Neural cell (in vitro differentiated cells): ENCODE measurements around the gene TECPR1. TPM values are rescaled to one million over a fixed set of nuclear protein-coding genes. Genes with fewer than 3 reads are reported as not detected.

Experiments
- H2AFZ ChIP-seq: fragments of 200-600, 300-800 bp; sonication (generic), shearing (Covaris generic); 2 replicates; pipeline ENCODE4 v1.6.0; 2014; ENCODE audit warnings: low read depth, mild to moderate bottlenecking, antibody characterized with exemption, low read length, moderate library complexity
- H3F3A ChIP-seq: fragments of 200-600 bp; shearing (Covaris generic); 2 replicates; pipeline ENCODE4 v1.6.1; 2016; ENCODE audit warnings: mild to moderate bottlenecking, moderate library complexity, mixed read lengths, antibody characterized with exemption, low read length; ENCODE audit not compliant: insufficient read depth, poor library complexity, severe bottlenecking
- H3K27ac ChIP-seq: fragments of 200-600, 300-800 bp; sonication (generic), shearing (Covaris generic); 2 replicates; pipeline ENCODE4 v1.5.1; 2014; ENCODE audit warnings: mild to moderate bottlenecking, low read length, moderate library complexity
- H3K27me3 ChIP-seq: fragments of 300-800, 200-600 bp; sonication (generic), shearing (Covaris generic); 2 replicates; pipeline ENCODE4 v1.6.0; 2014; ENCODE audit warnings: mild to moderate bottlenecking, low read depth, low read length, moderate library complexity; ENCODE audit not compliant: insufficient read depth
- H3K36me3 ChIP-seq: fragments of 300-800, 200-600 bp; sonication (generic), shearing (Covaris generic); 2 replicates; pipeline ENCODE4 v1.5.1; 2014; ENCODE audit warnings: mild to moderate bottlenecking, antibody characterized with exemption, low read length, moderate library complexity; ENCODE audit not compliant: insufficient read depth
- H3K4me2 ChIP-seq: fragments of 300-800, 200-600 bp; sonication (generic), shearing (Covaris generic); 2 replicates; pipeline ENCODE4 v1.6.0; 2014; ENCODE audit warnings: mild to moderate bottlenecking, low read length
- H3K4me3 ChIP-seq: fragments of 300-800, 200-600 bp; sonication (generic), shearing (Covaris generic); 2 replicates; pipeline ENCODE4 v1.5.1; 2014; ENCODE audit warnings: mild to moderate bottlenecking, low read length, moderate library complexity
- H3K79me2 ChIP-seq: fragments of 200-600 bp; shearing (Covaris generic); replicated peaks from 2 replicates; pipeline ENCODE4 v1.6.0; 2014; ENCODE audit warnings: mild to moderate bottlenecking, low read length, moderate library complexity; ENCODE audit not compliant: insufficient read depth
- H3K9ac ChIP-seq: fragments of 300-800, 200-600 bp; sonication (generic), shearing (Covaris generic); 2 replicates; pipeline ENCODE4 v1.6.1; 2016; ENCODE audit warnings: mild to moderate bottlenecking, low read length, mixed read lengths
- H3K9me2 ChIP-seq: fragments of 200-600 bp; shearing (Covaris generic); 2 replicates; pipeline ENCODE4 v1.6.1; 2016; ENCODE audit warnings: mild to moderate bottlenecking, low read length, mixed read lengths; ENCODE audit not compliant: insufficient read depth
- H3K9me3 ChIP-seq: fragments of 200-600, 300-800 bp; sonication (generic), shearing (Covaris generic); 2 replicates; pipeline ENCODE4 v1.6.1; 2016; ENCODE audit warnings: mild to moderate bottlenecking, mixed run types, low read length, moderate library complexity, mixed read lengths
- H4K20me1 ChIP-seq: fragments of 200-600 bp; shearing (Covaris generic); 2 replicates; pipeline ENCODE4 v1.6.1; 2016; ENCODE audit warnings: mild to moderate bottlenecking, mixed run types; ENCODE audit not compliant: insufficient read depth
- EP300 ChIP-seq: fragments of 450-650 bp; conservative IDR thresholded peaks from 2 replicates; pipeline ENCODE4 v1.6.1; 2014; ENCODE audit warnings: antibody characterized with exemption, mild to moderate bottlenecking, moderate library complexity; ENCODE audit not compliant: poor library complexity, severe bottlenecking
- EZH2 ChIP-seq: fragments of 200-600, 300-800 bp; shearing (Covaris generic), sonication (generic); IDR thresholded peaks from 2 replicates; pipeline ENCODE4 v1.6.1; 2014; ENCODE audit warnings: antibody characterized with exemption, low read length, borderline replicate concordance, mild to moderate bottlenecking; ENCODE audit not compliant: insufficient read depth, poor library complexity, severe bottlenecking
- MXI1 ChIP-seq: fragments of 450-650 bp; conservative IDR thresholded peaks from 2 replicates; pipeline ENCODE4 v1.6.1; 2014; ENCODE audit warnings: antibody characterized with exemption, mild to moderate bottlenecking; ENCODE audit not compliant: poor library complexity, severe bottlenecking
- POLR2AphosphoS5 ChIP-seq: IDR thresholded peaks from 2 replicates; pipeline ENCODE4 v1.6.1; 2012
- RAD21 ChIP-seq: fragments of 450-650 bp; conservative IDR thresholded peaks from 2 replicates; pipeline ENCODE4 v1.6.1; 2014; ENCODE audit warnings: antibody characterized with exemption, mild to moderate bottlenecking, moderate library complexity
- SMC3 ChIP-seq: fragments of 450-650 bp; conservative IDR thresholded peaks from 2 replicates; pipeline ENCODE4 v1.6.1; 2014; ENCODE audit warnings: antibody characterized with exemption, mild to moderate bottlenecking, moderate library complexity; ENCODE audit not compliant: poor library complexity
- TAF1 ChIP-seq: IDR thresholded peaks from 2 replicates; pipeline ENCODE4 v1.6.1; 2012; ENCODE audit warnings: low read depth
- polyA plus RNA-seq: library from polyadenylated mRNA; depleted of rRNA; stranded (reverse); fragments of >200 nt; gene quantifications from 2 replicates; pipeline ENCODE4 v1.2.3, GENCODE V29; 2014
- TF ChIP-seq, protein P1 (sequence below): fragments of 450-650 bp; IDR thresholded peaks from 2 replicates; pipeline ENCODE4 v1.5.1; 2014; ENCODE audit warnings: antibody characterized with exemption, mild to moderate bottlenecking, moderate library complexity; ENCODE audit not compliant: poor library complexity, severe bottlenecking
- TF ChIP-seq, protein P2 (sequence below): IDR thresholded peaks from 2 replicates; pipeline ENCODE4 v1.6.1; 2012; ENCODE audit warnings: borderline replicate concordance

The TECPR1 gene
- polyA plus RNA-seq, 1 donor from 2014 or later, result 46.6 TPM

DNA sequence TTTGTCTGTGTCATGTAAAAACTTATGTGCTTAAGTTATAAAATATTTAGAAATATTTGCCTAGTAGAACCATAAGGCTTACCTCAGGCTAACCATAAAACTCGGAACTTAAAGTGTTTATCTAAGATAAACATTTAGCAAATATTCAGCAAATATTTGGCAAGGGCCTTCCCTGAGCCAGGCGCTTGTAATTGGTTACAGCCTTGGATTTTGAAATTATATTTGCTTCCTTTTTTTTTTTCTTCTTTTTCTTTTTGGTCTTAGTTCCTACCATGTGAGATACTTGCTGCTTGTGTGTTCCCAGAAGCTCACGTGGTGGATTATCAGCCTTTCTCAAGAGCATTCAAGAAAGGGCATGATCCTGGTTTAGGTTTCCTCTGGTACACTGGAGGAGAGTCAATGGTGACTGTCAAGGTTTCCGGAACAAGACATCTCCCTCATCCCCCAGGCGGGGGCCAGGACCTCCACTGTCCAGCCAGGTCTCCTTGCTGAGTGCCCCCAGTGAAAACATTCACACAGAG is 24.3 kb upstream of the TECPR1 start:
- H4K20me1 ChIP-seq, result no peaks in the 10 kb centered on the region
- H3K9me2 ChIP-seq, result no peaks in the 10 kb centered on the region
- H3K4me2 ChIP-seq, result no peak overlapping the region
- H3K36me3 ChIP-seq, result no peaks in the 10 kb centered on the region
- H3K4me3 ChIP-seq, result no peak overlapping the region
- H3F3A ChIP-seq, result no peaks in the 10 kb centered on the region
- no peak overlapping the region for H2AFZ ChIP-seq
- no peak for TF ChIP-seq TAF1
- TF ChIP-seq, protein P1, sequence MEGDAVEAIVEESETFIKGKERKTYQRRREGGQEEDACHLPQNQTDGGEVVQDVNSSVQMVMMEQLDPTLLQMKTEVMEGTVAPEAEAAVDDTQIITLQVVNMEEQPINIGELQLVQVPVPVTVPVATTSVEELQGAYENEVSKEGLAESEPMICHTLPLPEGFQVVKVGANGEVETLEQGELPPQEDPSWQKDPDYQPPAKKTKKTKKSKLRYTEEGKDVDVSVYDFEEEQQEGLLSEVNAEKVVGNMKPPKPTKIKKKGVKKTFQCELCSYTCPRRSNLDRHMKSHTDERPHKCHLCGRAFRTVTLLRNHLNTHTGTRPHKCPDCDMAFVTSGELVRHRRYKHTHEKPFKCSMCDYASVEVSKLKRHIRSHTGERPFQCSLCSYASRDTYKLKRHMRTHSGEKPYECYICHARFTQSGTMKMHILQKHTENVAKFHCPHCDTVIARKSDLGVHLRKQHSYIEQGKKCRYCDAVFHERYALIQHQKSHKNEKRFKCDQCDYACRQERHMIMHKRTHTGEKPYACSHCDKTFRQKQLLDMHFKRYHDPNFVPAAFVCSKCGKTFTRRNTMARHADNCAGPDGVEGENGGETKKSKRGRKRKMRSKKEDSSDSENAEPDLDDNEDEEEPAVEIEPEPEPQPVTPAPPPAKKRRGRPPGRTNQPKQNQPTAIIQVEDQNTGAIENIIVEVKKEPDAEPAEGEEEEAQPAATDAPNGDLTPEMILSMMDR, result no peak
- no peak for TF ChIP-seq SMC3
- TF ChIP-seq EP300, result no peak
- TF ChIP-seq, protein P2, sequence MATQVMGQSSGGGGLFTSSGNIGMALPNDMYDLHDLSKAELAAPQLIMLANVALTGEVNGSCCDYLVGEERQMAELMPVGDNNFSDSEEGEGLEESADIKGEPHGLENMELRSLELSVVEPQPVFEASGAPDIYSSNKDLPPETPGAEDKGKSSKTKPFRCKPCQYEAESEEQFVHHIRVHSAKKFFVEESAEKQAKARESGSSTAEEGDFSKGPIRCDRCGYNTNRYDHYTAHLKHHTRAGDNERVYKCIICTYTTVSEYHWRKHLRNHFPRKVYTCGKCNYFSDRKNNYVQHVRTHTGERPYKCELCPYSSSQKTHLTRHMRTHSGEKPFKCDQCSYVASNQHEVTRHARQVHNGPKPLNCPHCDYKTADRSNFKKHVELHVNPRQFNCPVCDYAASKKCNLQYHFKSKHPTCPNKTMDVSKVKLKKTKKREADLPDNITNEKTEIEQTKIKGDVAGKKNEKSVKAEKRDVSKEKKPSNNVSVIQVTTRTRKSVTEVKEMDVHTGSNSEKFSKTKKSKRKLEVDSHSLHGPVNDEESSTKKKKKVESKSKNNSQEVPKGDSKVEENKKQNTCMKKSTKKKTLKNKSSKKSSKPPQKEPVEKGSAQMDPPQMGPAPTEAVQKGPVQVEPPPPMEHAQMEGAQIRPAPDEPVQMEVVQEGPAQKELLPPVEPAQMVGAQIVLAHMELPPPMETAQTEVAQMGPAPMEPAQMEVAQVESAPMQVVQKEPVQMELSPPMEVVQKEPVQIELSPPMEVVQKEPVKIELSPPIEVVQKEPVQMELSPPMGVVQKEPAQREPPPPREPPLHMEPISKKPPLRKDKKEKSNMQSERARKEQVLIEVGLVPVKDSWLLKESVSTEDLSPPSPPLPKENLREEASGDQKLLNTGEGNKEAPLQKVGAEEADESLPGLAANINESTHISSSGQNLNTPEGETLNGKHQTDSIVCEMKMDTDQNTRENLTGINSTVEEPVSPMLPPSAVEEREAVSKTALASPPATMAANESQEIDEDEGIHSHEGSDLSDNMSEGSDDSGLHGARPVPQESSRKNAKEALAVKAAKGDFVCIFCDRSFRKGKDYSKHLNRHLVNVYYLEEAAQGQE, result no peak
- no peak for TF ChIP-seq EZH2
- no peak for TF ChIP-seq MXI1
- no peak for TF ChIP-seq POLR2AphosphoS5
- TF ChIP-seq RAD21, result no peak
- H3K9me3 ChIP-seq, result no peaks in the 10 kb centered on the region
- H3K9ac ChIP-seq, result no peak overlapping the region
- no peak overlapping the region for H3K27ac ChIP-seq
- H3K27me3 ChIP-seq, result no peaks in the 10 kb centered on the region
- H3K79me2 ChIP-seq, result no peaks in the 10 kb centered on the region

DNA sequence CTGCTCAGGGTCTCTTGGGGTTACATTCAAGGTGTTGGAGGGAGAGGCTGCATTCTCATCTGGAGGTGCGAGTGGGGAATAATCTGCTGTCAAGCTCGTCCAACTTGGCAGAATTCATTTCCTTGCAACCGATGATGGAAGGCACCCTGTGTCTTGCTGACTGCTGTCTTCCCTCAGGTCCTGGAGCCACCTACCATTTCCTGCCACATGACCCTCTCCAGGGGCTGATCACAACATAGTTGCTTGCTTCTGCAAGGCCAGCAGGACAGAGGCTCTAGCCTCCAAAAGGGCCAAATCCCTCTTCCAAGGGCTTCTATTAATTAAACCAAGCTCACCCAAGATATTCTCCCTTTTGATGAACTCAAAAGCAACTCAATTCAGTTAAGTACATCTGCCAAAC is 15.3 kb upstream of the TECPR1 start:
- Histone ChIP-seq H3K27ac (no peak overlapping the region), H3F3A (no peaks in the 10 kb centered on the region), H3K4me2 (no peak overlapping the region), H4K20me1 (no peaks in the 10 kb centered on the region), H2AFZ (no peak overlapping the region), H3K27me3 (no peaks in the 10 kb centered on the region), H3K79me2 (no peaks in the 10 kb centered on the region), H3K36me3 (no peaks in the 10 kb centered on the region), H3K9me3 (no peaks in the 10 kb centered on the region), H3K4me3 (no peak overlapping the region), H3K9me2 (no peaks in the 10 kb centered on the region), H3K9ac (no peak overlapping the region)
- no peak for TF ChIP-seq EP300
- TF ChIP-seq SMC3, result no peak
- TF ChIP-seq, protein P1, result no peak
- TF ChIP-seq, protein P2, result no peak
- TF ChIP-seq EZH2, result no peak
- TF ChIP-seq POLR2AphosphoS5, result no peak
